ENCODE results near the gene PDCD4.

PDCD4 gene

DNA sequence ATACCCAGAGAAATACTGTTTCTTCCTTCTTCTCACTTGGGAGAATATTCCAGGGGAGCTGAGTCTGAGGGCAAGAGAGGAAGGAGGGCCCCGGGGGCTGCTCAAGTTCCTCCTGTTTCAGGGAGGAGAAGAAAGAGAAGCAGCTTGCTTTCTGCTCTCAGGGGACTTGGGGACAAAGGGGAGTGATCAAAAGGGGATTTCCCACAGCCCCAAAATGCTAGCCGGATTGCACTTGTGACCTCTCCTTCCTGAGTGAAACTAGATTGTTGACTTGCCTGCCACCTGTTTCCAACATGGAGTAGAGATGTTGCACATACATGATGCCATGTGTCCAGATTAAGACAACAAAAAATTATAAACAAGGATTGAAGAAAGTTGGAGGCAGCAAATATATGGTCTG lies 28.7 kb upstream of the PDCD4 start:
- DNase-seq: peak; percentile 16

DNA sequence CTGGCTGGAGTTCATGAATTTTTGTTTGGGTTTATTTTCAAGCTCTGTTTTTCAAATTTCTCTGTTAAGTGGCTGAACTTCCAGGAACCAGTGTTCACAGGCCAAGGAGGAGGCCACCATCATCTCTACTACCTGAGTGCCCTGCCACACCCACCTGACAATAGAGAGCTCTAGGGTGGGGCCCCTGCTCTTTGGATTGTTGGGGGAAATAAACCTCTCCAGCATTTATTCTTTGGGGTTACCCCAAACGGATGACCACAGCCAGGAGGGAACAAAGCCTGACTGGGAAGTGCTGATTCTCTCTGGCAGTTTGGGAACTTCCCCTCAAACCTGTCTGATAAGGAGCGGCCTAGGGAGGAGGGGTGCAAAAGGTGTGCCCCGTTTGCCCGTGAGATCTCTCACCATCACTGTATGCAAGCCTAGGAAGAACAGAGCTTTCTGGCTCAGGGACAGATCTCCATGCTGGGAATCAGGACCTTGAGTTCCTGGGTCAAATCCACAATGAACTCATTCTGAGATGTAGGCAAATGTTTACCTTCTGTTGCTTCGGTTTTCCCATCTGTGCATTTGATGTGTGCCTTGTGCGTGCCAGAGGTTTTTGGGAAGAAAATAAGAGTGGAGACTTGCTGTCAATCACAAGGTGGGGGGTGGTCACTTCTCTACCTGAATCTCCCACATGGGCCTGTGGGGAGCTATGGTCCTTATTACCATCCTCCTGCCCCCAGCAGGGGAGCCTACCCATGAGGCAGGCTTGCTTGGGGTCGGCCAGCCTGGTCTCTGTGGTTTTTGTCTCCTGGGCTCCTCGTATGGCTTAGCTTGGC lies 27.7 kb upstream of the PDCD4 start:
- no peak for DNase-seq

DNA sequence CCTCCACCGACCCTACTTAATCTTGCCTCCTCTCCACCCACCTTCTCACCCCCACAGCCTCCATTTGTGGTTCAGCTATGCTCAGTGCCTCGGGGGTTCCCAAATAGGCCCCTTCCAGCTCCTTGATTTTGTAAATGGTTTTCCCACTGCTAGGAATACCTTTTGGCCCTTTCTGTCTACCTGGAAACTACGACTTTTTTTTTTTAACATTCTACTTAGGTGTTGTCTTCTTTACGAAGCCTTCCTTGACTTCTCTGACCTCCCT lies 27.2 kb upstream of the PDCD4 start:
- DNase-seq: no peak

DNA sequence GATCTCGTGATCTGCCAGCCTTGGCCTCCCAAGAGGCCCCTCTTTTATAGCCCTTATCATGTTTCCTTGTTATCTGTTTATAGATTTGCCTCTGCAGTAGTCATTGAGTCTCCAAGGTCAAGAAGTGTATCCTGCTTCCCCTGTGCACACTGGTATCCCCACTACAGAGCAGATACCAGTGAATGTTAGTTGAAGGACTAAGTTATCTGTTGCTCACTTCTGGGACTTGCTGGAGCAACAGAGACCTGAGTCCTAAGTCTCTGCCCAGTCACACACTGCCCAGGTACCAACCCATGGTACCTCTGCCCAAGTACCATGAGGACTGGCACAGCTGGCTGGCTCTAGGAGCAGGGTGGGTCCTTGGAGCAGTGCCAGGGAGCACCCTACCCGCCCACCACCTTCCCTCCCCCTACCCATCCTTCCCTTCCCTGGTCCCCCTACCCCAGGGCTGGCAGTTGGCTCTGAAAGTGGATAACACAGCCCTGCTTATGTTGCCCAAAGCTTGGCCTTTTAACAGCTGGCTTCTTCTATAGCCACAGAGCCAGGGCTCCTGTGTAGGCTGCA lies 26.5 kb upstream of the PDCD4 start:
- no peak for DNase-seq

DNA sequence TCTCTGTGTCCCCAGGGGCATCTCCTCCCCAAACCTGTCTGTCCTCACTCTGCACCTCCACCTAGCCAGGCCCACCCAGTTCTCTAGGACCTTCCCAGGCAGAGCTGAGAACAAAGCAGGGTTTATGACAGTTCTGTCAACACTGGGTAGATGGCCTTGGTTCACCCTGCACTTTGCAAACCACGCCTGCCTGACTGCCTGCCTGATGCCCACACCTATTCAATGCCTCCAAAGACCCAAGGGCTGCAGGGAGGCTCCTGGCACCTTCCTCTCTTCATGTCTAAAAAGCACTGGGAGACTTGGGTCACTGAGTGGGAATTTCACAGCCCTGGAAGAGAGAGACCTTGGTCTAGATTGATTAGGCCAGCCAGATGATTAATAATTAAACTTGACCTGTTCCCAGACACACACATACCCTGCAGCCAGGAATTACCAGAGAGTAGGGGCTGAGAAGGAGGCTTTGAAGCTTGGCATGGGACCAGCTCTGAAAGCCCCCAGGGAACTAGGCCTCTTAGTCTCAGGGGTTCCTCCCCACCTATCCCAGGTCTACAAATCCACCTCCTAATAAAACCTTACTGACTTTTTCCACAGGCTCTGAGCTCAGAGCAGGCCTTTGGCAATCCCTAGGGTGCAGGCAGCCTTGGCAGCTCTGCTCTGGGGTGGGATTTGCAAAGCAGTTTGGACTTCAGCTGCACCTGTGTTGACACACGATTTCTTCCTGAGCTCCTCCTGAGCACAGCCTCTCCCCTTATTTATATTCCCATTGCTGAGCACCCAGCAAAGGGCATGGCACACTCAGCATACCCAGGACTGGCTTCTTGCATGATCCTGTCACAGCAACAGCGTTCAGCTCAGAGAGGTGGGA lies 25.7 kb upstream of the PDCD4 start:
- DNase-seq: no peak

DNA sequence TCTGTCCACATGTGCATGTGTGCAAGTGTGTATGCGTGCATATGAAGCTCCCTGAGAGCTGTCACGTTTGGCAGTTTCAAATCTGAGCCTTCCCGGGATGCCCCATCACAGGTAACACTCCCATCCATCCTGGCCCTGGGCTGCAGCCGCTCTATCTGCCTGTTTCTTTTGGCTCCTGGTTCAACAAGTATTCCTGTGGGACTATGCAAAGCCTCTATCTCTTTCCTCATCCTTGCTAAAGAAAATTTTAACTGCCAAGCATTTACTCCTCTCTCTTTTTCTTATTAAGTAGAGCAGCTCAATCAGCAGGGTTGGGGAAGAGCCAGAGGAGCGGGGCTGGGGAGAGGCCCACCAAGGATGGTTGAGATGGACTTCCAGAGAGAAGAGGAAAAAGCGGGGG lies 24.4 kb upstream of the PDCD4 start:
- DNase-seq: no peak

DNA sequence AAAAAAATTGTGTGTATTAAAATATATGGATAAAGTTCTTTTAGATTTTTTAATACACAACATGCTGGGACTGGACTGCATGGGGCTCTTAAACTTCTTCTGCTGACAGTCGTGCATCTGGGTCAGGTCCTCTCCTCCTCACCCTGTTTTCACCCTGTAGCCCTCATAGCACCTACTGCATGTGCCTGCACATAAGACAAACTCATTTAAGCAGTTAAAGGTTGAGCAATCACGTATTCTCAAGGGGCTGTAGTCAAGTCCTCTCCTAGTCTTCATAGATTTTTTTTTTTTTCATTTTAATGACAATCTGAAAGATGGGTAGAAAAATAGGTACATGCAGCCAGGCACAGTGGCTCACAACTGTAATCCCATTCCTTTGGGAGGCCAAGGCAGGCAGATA lies 23.6 kb upstream of the PDCD4 start:
- DNase-seq: no peak

DNA sequence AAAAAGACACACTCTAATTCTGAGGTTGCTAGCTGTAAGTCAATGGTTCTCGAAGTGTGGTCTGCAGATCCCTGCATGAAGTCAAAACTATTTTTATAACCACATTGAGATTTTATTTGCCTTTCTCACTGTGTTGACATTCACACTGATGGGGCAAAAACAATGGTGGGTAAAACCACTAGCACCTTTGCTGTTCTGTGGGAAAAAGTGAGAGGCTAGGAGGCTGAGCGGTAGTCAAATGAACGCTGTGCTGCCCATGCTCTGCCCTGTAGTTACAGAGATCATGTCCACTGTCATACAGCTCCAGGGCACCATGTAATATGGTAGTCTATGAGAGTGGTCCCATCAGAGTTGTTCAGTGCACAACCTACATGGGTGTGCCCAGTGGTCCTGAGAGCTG lies 21.6 kb upstream of the PDCD4 start:
- DNase-seq: no peak

DNA sequence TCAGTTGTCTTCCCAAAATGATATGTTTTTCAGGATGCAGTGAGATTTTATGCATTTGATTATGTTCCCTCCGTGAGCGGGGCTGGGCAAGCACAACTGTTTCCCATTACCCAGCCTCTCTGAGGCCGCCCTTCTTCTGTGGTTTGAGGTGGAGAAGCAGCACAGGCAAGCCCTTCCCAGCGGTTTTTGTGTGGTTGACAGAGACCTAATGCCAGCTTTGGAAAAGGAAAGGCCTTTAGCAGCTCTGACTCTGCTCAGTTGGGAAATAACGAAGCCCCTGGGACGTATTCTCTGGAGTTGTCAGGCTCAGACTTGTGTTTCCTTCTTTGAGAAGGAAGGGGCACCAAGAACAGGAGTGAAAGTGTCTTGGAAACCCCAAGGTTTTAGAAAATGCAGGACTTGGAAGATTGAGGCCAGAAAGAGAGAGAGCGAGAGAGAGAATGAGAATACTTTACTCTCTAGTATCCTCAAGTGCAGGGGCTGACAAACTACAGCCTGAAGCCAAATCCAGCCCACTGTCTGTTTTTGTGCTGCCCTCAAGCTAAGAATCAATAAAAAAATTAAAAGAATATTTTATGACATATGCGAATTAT lies 20.6 kb upstream of the PDCD4 start:
- no peak for DNase-seq

DNA sequence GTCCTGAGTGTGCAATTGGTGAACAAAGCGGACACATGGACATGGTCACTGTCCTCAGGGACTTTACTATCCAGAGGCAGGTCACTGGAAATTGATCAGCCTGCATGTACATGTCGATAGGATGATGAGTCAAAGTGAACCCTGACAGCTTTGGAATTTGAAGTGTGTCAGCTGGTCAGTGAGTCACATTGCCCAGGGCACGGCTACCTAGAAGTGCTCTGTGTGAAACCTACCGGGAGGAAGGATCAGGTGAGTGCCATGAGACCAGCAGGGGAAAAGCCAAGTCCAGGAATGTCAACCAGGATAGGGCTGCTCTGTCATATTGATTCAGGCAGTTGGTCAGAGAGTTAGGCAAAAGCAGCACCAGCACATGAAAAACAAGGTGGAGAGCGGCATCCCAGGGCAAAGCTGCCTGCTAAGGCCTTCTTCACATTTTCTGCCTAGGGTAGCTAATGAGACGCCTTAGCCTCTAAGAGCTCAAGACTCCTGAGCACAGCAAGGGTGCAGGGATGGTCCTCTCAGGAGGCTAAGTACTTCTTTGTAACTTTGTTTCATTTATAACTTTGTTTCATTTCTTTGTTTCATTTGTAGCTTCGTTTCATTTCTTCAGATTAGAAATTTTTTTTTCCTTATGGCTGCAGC lies 19.4 kb upstream of the PDCD4 start:
- DNase-seq: no peak

DNA sequence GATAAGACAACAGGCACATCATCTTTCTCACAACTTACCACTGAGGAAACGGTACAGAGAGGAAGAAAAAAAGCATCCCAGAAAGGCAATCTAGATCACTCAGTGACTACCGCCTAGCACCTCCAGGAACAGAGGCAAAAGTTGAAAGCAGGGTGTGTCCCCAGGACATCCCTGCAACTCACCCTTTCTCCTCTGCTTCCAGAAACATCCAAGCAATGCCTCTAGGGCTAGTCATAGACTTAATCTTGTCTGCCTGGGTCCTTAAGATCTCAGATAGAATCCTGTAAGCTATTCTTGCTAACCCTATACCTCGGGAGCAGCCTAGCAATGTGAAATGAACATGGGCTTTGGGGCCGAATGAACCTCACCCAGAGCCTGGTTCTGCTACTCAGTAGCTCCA lies 18.8 kb upstream of the PDCD4 start:
- DNase-seq: no peak

DNA sequence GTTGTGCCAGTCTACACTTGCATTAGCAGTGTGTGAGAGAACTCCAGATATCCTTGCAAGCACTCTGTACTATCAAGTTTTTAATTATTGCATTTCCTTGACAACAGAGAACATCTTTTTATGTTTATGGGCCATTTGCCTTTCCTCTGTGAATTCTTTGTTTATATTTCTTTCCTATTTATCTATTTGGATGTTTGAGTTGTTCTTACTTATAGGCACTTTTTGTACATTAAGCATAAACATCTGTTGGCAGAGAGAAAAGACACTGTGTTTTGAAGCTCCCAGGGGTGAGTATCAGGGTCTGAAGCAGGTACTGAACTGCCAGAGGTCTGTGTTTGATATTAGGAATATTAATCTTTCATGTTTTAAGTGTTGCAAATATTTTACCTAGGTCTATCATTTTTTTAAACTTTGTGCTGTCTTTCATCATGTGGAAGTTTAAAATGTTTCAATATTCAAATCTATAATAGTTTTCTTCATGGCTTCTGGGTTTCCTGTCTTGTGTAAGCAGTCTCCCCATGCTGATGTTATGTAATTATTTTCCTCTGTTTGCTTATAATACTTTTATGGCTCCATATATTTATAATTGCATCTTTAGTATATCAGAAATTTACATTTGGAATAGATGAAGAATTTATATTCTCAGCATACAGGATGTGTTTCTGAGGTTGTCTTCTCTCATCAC lies 17.7 kb upstream of the PDCD4 start:
- DNase-seq: no peak

DNA sequence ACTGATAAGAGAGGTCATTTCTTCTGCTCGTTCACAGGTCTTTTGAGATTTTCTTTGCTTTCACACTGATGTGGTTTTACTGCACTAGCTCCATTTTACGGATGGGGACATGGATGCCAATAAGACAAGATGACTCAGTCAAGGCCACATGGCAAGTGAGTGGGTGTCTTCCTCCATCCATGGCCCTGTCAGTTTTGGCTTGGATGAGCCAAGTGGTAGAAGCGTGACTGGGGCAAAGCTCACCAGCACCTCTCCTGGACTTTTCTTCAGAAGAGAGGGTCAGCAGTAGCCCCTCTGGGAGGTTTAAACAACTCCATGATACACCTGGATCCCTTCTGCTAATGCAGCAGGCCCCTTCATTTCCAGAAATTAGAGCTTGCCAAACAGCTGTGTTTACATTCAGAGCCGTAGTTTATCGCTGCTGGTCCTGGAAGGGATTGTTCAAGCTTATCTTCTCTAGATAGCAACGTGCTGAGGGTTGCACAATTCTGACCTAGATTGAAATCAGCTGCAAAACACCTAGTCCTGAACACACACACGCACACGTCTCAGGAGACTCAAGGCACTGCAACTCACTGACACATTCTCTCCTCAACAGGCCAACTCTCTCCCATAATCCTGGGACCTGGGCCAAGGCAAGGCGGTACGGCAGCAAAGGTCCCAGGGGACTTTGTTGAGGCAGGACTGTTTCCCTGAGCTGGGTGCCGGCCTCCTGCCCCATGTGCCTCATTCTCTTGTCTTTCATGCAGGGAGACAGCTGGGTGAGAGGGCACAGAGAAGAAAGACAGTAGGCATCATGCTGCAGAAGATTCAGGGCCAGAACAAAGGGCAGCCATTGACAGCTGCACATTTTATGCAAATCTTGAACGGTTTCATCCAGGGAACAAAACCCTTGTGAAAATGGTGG lies 14.2 kb upstream of the PDCD4 start:
- peak; percentile 20 for DNase-seq

DNA sequence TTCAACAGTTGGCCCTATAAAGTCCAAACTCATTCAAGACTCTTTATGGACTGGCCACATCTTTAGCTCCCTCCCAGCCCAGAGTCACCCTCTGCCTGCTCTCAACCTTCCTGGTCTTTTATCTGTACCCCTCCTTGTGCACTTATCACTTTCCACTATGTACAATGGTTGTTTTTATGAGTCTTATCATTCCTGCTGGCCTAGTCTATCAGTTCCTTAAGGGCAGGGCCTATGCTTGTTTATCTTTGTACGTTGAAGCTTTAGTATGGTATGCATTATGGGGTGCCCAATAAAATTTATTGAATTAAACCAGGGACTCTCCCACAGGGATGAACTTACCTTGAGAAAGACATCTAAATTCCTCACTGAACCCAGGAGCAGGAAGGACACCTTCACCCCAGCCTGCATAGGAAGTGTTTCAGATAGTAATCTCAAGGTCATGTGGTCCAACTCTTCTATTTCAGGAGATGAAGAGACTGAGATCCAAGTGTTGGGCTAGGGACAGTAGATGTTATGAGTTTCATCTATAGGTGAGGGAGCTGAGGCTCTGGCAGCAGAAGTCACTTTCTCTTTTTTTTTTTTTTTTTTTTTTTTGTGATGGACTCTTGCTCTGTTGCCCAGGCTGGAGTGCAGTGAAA lies 13.3 kb upstream of the PDCD4 start:
- DNase-seq: no peak

DNA sequence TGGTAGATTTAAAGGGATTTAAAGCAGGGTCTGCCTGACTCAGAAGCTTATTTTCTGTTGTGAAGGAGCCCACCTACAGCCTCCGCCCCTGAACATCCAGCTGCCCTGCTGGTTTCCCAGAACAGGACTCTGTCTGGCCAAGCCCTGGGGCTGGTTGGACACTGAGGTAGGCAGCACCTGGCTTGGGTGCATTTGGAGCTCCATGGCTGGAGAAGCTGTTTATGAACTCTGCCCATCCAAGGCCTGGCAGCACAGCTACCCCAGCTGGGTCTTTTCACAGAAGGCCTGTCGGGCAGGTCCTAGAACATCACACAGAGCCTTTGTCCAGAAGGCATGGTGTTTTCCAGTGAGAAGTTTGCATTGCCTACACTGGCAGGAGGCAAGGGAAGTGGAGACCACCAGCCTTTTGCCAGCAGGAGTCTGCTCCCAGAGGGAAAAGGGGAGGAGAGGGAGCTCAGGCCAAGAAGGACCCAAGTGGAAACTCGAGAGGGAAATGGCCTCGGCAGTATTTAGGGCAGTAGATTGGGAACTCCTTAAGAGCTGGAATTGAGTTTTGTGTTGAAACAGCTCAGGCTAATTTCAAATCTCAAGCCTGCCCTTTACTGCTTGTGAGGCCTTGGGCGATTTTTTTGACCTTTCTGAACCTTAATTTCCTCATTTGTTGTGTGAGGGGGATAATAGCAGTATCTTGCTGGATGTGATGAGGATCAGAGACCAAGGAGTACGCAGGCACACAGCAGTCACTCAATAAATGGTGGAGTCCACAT lies 12.3 kb upstream of the PDCD4 start:
- DNase-seq: no peak

DNA sequence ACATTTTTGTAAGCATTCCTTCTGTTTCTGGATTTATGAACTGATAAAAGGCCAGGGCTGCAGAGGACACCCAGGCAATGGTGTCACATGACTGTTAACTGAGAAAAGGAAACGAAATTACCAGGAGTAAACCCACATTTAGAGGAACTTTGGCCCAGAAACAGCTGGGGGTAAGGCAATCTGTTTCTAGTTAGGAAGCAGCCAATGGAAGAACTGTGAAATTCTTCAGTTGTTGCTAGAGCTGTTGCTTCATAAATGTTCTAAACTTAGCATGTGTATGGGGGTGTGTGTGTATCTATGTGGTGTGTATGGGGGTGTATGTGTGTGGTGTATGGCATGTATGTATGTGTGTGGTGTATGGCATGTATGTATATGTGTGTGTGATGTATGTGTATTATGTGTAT lies 11.8 kb upstream of the PDCD4 start:
- DNase-seq: no peak

DNA sequence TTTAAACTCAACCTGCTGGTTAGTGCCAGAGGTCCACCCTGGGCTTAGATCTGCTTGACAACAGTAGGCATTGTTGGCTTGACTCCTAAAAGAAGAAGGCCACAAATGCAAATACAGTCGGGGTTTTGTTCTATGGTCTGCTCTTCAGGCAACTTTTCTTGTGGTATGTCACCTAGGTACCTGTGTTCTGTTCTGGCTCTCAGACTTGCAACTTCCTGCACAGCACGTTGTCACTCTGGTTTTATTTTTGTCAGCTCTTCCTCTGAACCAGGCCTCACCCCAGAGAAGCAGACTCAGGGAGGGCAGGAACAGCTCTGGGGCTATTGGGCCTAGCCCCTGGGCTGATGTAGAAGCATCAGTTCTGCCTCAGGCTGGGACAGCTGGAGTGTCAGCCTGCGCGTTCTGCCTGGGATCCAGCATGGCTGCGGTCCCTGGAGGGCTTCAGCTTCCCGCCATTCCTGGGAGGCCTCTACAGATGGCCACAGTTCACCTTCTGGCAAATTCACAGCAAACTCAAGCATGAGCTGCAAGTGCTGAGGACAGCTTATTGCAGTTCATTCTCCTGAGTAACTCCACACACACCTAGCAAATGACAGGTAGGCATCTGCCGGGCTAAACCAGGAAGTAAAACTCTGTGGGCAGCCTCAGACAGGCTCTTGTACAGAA lies 11.0 kb upstream of the PDCD4 start:
- peak; percentile 46 for DNase-seq

DNA sequence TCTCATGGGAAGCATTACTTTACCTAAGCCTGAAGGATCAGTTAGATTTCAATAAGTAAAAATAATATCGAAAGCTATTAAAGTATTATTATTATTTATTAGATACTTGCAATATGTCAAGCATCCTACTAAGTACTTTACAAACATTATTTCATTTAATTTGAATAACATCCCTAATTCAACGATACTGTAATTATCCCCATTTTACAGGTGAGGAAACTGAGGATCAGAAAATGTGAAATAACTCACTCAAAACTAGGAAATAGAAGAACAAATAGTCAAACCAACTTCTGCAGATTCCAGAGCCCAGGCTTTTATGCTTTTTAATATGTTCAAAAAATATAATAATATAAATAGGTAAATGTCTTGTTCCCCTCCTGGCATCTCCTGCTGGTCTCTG lies 10.3 kb upstream of the PDCD4 start:
- DNase-seq: no peak

DNA sequence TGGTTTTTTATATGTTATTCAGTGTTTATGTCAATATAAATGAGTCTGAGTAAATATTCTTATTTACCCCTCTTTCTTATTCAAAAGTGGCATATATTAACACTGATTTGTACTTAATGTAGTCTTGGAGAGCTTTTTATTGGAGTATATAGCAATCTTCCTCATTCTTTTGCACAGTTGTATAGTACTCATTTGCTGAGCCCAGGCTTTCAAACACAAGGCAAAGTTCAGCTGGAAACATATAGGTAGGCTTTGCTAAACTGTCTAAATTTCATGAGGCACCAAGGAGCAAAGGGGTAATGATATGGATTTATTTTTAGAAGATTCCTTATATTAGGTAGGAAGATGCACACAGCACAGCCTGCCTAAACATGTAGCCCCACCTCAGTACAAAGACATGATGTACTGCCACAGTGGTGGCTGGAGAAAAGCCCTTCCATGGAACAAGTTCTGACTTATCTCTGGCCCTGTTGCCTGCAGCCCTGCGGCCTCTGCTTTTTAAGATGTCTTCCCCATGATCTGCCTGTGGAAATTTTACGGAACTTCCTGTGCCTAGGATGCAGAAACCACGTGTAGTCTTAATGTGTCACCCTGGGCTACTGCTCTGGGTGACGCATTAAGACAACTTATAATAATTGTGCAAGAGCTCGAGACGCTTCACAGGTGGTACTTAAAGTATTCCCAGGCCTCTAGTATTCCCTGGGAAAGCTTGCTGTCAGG lies 9.6 kb upstream of the PDCD4 start:
- DNase-seq: no peak
